Measurements from ENCODE around the gene AS3MT.
"Not testable (repeated sequence)": the region's sequence is repeated elsewhere in the genome, so short reads cannot be mapped to it uniquely, and the experiment has no call there.

AS3MT gene

GRCh38 chr10:102927311-102928010, 58.2 kb downstream of the AS3MT start:
- H3K79me2 ChIP-seq (ENCODE audit: low read length) = no peaks in the 10 kb centered on the region
- TF ChIP-seq EZH2phosphoT487 (IDR thresholded peaks at IDR 0.05; ENCODE audit: low read depth) = no peak
- no peak for TF ChIP-seq CTCF (IDR thresholded peaks at IDR 0.05; ENCODE audit: low read depth, low read length)
- H2AFZ ChIP-seq (ENCODE audit: low read depth, low read length) = no peak overlapping the region
- H3K4me3 ChIP-seq (ENCODE audit: low read length) = no peak overlapping the region
- no peak overlapping the region for H3K27ac ChIP-seq (ENCODE audit: low read length)
- no peaks in the 10 kb centered on the region for H3K9me3 ChIP-seq (ENCODE audit: insufficient read depth, low read length)
- H3K36me3 ChIP-seq (replicated peaks; ENCODE audit: low read depth, low read length) = no peaks in the 10 kb centered on the region
- no peaks in the 10 kb centered on the region for H3K27me3 ChIP-seq (ENCODE audit: low read depth, low read length)
- H4K20me1 ChIP-seq (ENCODE audit: insufficient read depth, low read length) = no peaks in the 10 kb centered on the region
- no peak overlapping the region for H3K9ac ChIP-seq (ENCODE audit: low read length)
- peaks cover 10% of the 10 kb centered on the region for H3K4me1 ChIP-seq (ENCODE audit: low read length)
- H3K4me2 ChIP-seq (ENCODE audit: low read length) = peak overlapping the region; percentile 9; the same call in 1 of the 2 replicates

- H3K36me3 ChIP-seq (replicated peaks; ENCODE audit: low read depth, low read length); H3K27me3 ChIP-seq (ENCODE audit: low read depth, low read length); H3K4me1 ChIP-seq (ENCODE audit: low read length); H3K27ac ChIP-seq (ENCODE audit: low read length); H3K79me2 ChIP-seq (ENCODE audit: low read length); H3K9me3 ChIP-seq (ENCODE audit: insufficient read depth, low read length); H4K20me1 ChIP-seq (ENCODE audit: insufficient read depth, low read length); H3K4me2 ChIP-seq (ENCODE audit: low read length); H3K4me3 ChIP-seq (ENCODE audit: low read length); H3K9ac ChIP-seq (ENCODE audit: low read length); H2AFZ ChIP-seq (ENCODE audit: low read depth, low read length): not testable (repeated sequence)
Observed at GRCh38 chr10:102928442-102928841, 59.2 kb downstream of the AS3MT start.

GRCh38 chr10:102930720-102931119, 61.5 kb downstream of the AS3MT start:
- H2AFZ ChIP-seq (ENCODE audit: low read depth, low read length) = no peak overlapping the region
- H3K4me1 ChIP-seq (ENCODE audit: low read length) = peaks cover 10% of the 10 kb centered on the region
- H3K27ac ChIP-seq (ENCODE audit: low read length) = no peak overlapping the region
- TF ChIP-seq CTCF (IDR thresholded peaks at IDR 0.05; ENCODE audit: low read depth, low read length) (no peak), EZH2phosphoT487 (IDR thresholded peaks at IDR 0.05; ENCODE audit: low read depth) (no peak)
- no peaks in the 10 kb centered on the region for H3K36me3 ChIP-seq (replicated peaks; ENCODE audit: low read depth, low read length)
- H3K79me2 ChIP-seq (ENCODE audit: low read length) = no peaks in the 10 kb centered on the region
- H4K20me1 ChIP-seq (ENCODE audit: insufficient read depth, low read length) = no peaks in the 10 kb centered on the region
- H3K27me3 ChIP-seq (ENCODE audit: low read depth, low read length) = no peaks in the 10 kb centered on the region
- no peak overlapping the region for H3K4me2 ChIP-seq (ENCODE audit: low read length)
- H3K4me3 ChIP-seq (ENCODE audit: low read length) = no peak overlapping the region
- no peak overlapping the region for H3K9ac ChIP-seq (ENCODE audit: low read length)
- H3K9me3 ChIP-seq (ENCODE audit: insufficient read depth, low read length) = no peaks in the 10 kb centered on the region

GRCh38 chr10:102931643-102932042, 62.4 kb downstream of the AS3MT start:
- Histone ChIP-seq H3K36me3 (replicated peaks; ENCODE audit: low read depth, low read length) (no peaks in the 10 kb centered on the region), H2AFZ (ENCODE audit: low read depth, low read length) (no peak overlapping the region), H3K27ac (ENCODE audit: low read length) (no peak overlapping the region), H3K4me1 (ENCODE audit: low read length) (peaks cover 10% of the 10 kb centered on the region), H3K79me2 (ENCODE audit: low read length) (no peaks in the 10 kb centered on the region), H3K4me3 (ENCODE audit: low read length) (no peak overlapping the region), H3K4me2 (ENCODE audit: low read length) (no peak overlapping the region), H3K27me3 (ENCODE audit: low read depth, low read length) (no peaks in the 10 kb centered on the region), H4K20me1 (ENCODE audit: insufficient read depth, low read length) (no peaks in the 10 kb centered on the region), H3K9me3 (ENCODE audit: insufficient read depth, low read length) (no peaks in the 10 kb centered on the region), H3K9ac (ENCODE audit: low read length) (no peak overlapping the region)
- no peak for TF ChIP-seq EZH2phosphoT487 (IDR thresholded peaks at IDR 0.05; ENCODE audit: low read depth)
- no peak for TF ChIP-seq CTCF (IDR thresholded peaks at IDR 0.05; ENCODE audit: low read depth, low read length)
